ENCODE results near the gene MYT1. TPM values are rescaled to one million over a fixed set of nuclear protein-coding genes. Genes with fewer than 3 reads are reported as not detected.
"Not testable (repeated sequence)": the region's sequence is repeated elsewhere in the genome, so short reads cannot be mapped to it uniquely, and the experiment has no call there.

MYT1 gene
- not detected for total RNA-seq

GRCh38 chr20:64164123-64164836, at the start of gene MYT1:
MYT1 (plus strand) TSS chr20:64164452; CDS start chr20:64198862, 34,410 bp downstream.
- Histone ChIP-seq H3K9ac (ENCODE audit: low read depth in 1 of 3, low read length in 3 of 3) (no peak within 1 kb of the TSS), H3K27ac (ENCODE audit: low read depth, low read length) (no peak within 1 kb of the TSS), H3K27me3 (ENCODE audit: control insufficient read depth in 3 of 3, insufficient read depth in 3 of 3, low read length in 3 of 3) (peaks cover 76 to 88% (median 88%) of the 10 kb centered on the region in 3 donors), H3K4me1 (ENCODE audit: control insufficient read depth in 3 of 3, insufficient read depth in 3 of 3, low read length in 3 of 3) (no peaks in the 10 kb centered on the region), H3K9me3 (ENCODE audit: control insufficient read depth in 3 of 3, low read length in 3 of 3) (no peaks in the 10 kb centered on the region), H3K4me3 (ENCODE audit: low read length in 3 of 3) (no peak within 1 kb of the TSS), H3K36me3 (ENCODE audit: control insufficient read depth in 3 of 3, insufficient read depth in 3 of 3, low read length in 3 of 3) (no peaks in the 10 kb centered on the region)

- Histone ChIP-seq H3K27ac (ENCODE audit: low read depth, low read length) (no peak overlapping the region), H3K9me3 (ENCODE audit: control insufficient read depth in 3 of 3, low read length in 3 of 3) (no peaks in the 10 kb centered on the region), H3K9ac (ENCODE audit: low read depth in 1 of 3, low read length in 3 of 3) (no peak overlapping the region), H3K36me3 (ENCODE audit: control insufficient read depth in 3 of 3, insufficient read depth in 3 of 3, low read length in 3 of 3) (no peaks in the 10 kb centered on the region), H3K4me1 (ENCODE audit: control insufficient read depth in 3 of 3, insufficient read depth in 3 of 3, low read length in 3 of 3) (peaks cover 0 to 4% (median 3%) of the 10 kb centered on the region in 3 donors), H3K27me3 (ENCODE audit: control insufficient read depth in 3 of 3, insufficient read depth in 3 of 3, low read length in 3 of 3) (peaks cover 3 to 13% (median 10%) of the 10 kb centered on the region in 3 donors), H3K4me3 (ENCODE audit: low read length in 3 of 3) (no peak overlapping the region)
Measured at GRCh38 chr20:64115171-64115911, 48.9 kb upstream of the MYT1 start.

- Histone ChIP-seq H3K27me3 (ENCODE audit: control insufficient read depth in 3 of 3, insufficient read depth in 3 of 3, low read length in 3 of 3) (peaks cover 5 to 15% (median 12%) of the 10 kb centered on the region in 3 donors), H3K4me3 (ENCODE audit: low read length in 3 of 3) (no peak overlapping the region), H3K27ac (ENCODE audit: low read depth, low read length) (no peak overlapping the region), H3K4me1 (ENCODE audit: control insufficient read depth in 3 of 3, insufficient read depth in 3 of 3, low read length in 3 of 3) (peaks cover 0 to 5% (median 4%) of the 10 kb centered on the region in 3 donors), H3K9ac (ENCODE audit: low read depth in 1 of 3, low read length in 3 of 3) (no peak overlapping the region), H3K36me3 (ENCODE audit: control insufficient read depth in 3 of 3, insufficient read depth in 3 of 3, low read length in 3 of 3) (no peaks in the 10 kb centered on the region), H3K9me3 (ENCODE audit: control insufficient read depth in 3 of 3, low read length in 3 of 3) (no peaks in the 10 kb centered on the region)
Measured at GRCh38 chr20:64116016-64116415, 48.2 kb upstream of the MYT1 start.

DNA sequence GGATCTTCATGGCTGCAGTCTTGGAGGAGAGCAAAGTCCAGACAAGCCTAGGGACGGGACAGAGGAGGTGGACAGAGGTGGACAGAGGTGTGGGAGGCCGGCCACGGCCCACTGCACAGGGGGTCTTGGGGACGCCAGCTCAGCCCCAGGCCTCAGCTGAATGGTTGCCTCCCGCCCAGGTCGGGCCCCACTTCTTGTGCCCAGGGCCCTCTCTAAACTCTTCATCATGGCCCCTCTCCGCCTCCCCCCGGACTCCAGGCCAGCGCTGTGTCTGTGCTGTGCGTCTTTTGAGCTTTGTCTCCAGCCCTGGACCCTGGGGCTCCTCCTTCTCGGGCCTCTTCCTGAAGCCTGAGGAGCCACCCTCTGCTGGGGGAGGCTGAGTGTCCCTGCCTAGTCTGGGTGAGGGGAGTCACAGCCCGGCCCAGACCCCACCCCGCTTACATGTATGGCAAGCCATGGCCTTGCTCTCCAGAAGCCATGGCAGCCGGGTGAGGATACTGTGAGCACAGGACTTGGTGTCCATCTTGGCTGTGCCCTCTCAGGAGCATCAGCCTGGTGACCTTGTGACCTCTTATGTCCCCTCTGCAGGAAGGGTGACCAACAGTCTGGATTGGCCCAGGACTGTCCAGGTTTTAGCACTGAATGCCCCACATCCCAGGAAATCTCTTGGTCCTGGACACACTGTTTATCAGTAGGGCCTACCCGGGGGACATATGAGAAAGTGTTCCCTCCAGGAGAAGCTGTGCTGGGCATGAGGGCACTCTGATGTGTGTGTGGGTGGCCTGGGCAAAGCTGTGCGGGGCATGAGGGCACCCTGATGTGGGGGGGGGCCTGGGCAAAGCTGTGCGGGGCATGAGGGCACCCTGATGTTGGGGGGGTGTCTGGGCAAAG, 47.5 kb upstream of the MYT1 start:
- Histone ChIP-seq H3K4me3 (ENCODE audit: low read length in 3 of 3) (no peak overlapping the region), H3K27me3 (ENCODE audit: control insufficient read depth in 3 of 3, insufficient read depth in 3 of 3, low read length in 3 of 3) (peaks cover 5 to 20% (median 15%) of the 10 kb centered on the region in 3 donors), H3K27ac (ENCODE audit: low read depth, low read length) (no peak overlapping the region)

DNA sequence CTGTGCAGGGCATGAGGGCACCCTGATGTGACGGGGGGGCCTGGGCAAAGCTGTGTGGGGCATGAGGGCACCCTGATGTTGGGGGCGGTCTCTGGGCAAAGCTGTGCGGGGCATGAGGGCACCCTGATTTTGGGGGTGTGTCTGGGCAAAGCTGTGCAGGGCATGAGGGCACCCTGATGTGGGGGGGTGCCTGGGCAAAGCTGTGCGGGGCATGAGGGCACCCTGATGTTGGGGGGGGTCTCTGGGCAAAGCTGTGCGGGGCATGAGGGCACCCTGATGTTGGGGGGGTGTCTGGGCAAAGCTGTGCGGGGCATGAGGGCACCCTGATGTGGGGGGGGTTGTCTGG, 46.8 kb upstream of the MYT1 start:
- not testable (repeated sequence) for H3K4me1 ChIP-seq (ENCODE audit: control insufficient read depth in 3 of 3, insufficient read depth in 3 of 3, low read length in 3 of 3); H3K27ac ChIP-seq (ENCODE audit: low read depth, low read length); H3K36me3 ChIP-seq (ENCODE audit: control insufficient read depth in 3 of 3, insufficient read depth in 3 of 3, low read length in 3 of 3); H3K9me3 ChIP-seq (ENCODE audit: control insufficient read depth in 3 of 3, low read length in 3 of 3); H3K9ac ChIP-seq (ENCODE audit: low read depth in 1 of 3, low read length in 3 of 3); H3K4me3 ChIP-seq (ENCODE audit: low read length in 3 of 3)
- peaks cover 5 to 23% (median 15%) of the 10 kb centered on the region in 3 donors for H3K27me3 ChIP-seq (ENCODE audit: control insufficient read depth in 3 of 3, insufficient read depth in 3 of 3, low read length in 3 of 3)

More for the DNA sequence above, 47.5 kb upstream of the MYT1 start:
- Histone ChIP-seq H3K4me1 (ENCODE audit: control insufficient read depth in 3 of 3, insufficient read depth in 3 of 3, low read length in 3 of 3) (peaks cover 0 to 5% (median 4%) of the 10 kb centered on the region in 3 donors), H3K36me3 (ENCODE audit: control insufficient read depth in 3 of 3, insufficient read depth in 3 of 3, low read length in 3 of 3) (no peaks in the 10 kb centered on the region), H3K9ac (ENCODE audit: low read depth in 1 of 3, low read length in 3 of 3) (no peak overlapping the region), H3K9me3 (ENCODE audit: control insufficient read depth in 3 of 3, low read length in 3 of 3) (no peaks in the 10 kb centered on the region)

DNA sequence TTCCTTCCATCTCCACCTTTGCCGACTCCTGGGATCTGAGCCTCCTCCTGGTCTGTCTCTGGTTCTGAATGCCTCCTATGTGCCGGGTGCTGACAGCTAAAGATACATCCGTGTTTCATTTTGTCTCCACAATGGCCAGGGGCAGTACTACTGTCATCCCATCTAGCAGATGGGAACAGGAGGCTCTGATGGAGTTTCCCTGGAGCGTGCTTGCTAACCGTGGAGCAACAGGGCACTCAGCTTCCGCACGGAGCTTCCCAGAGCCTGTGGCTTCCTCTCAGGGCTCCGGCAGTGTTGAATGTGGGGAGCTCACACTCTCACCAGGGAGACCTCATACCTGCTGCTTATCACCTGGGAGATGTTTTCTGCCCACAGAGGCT, 45.0 kb upstream of the MYT1 start:
- Histone ChIP-seq H3K9me3 (ENCODE audit: control insufficient read depth in 3 of 3, low read length in 3 of 3) (no peaks in the 10 kb centered on the region), H3K4me3 (ENCODE audit: low read length in 3 of 3) (no peak overlapping the region), H3K27me3 (ENCODE audit: control insufficient read depth in 3 of 3, insufficient read depth in 3 of 3, low read length in 3 of 3) (peaks cover 5 to 23% (median 15%) of the 10 kb centered on the region in 3 donors), H3K36me3 (ENCODE audit: control insufficient read depth in 3 of 3, insufficient read depth in 3 of 3, low read length in 3 of 3) (no peaks in the 10 kb centered on the region), H3K4me1 (ENCODE audit: control insufficient read depth in 3 of 3, insufficient read depth in 3 of 3, low read length in 3 of 3) (peaks cover 0 to 5% (median 4%) of the 10 kb centered on the region in 3 donors), H3K9ac (ENCODE audit: low read depth in 1 of 3, low read length in 3 of 3) (no peak overlapping the region), H3K27ac (ENCODE audit: low read depth, low read length) (no peak overlapping the region)

DNA sequence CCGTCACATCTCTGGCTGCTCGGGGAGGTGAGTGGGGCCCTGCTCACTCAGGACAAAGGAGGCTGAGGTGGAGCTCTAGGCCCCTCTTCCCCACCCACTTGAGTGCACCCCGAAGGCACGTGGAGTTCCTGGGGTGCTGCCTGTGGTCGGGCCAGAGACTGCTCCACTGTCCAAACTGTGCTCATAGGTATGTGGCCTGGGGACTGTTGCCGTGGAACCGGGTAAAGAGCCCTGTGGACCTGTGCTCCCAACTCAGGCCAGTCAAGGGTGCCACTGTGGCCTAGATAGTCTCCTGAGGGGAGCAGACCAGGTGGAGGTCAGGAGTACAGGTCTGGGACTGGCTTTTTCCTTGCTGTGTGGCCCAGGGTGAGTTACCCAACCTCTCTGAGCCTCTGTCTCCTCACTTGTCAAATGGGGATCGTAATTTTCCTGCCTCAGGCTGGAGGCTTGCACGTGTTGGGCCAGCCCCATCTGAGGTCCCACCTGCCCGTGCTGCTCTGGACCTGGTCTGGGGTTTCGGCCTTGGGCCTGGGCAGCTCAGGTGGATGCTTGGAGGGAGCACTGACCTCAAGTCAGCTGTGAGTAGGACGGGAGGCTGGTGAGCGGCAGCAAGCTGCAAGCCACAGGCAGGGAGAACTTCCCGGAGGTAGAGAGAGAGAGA, 44.4 kb upstream of the MYT1 start:
- Histone ChIP-seq H3K36me3 (ENCODE audit: control insufficient read depth in 3 of 3, insufficient read depth in 3 of 3, low read length in 3 of 3) (no peaks in the 10 kb centered on the region), H3K4me3 (ENCODE audit: low read length in 3 of 3) (peak overlapping the region in 1 of 3 donors; percentile 43), H3K9me3 (ENCODE audit: control insufficient read depth in 3 of 3, low read length in 3 of 3) (no peaks in the 10 kb centered on the region), H3K4me1 (ENCODE audit: control insufficient read depth in 3 of 3, insufficient read depth in 3 of 3, low read length in 3 of 3) (peaks cover 0 to 5% (median 4%) of the 10 kb centered on the region in 3 donors), H3K27ac (ENCODE audit: low read depth, low read length) (no peak overlapping the region), H3K27me3 (ENCODE audit: control insufficient read depth in 3 of 3, insufficient read depth in 3 of 3, low read length in 3 of 3) (peaks cover 5 to 23% (median 15%) of the 10 kb centered on the region in 3 donors), H3K9ac (ENCODE audit: low read depth in 1 of 3, low read length in 3 of 3) (no peak overlapping the region)

DNA sequence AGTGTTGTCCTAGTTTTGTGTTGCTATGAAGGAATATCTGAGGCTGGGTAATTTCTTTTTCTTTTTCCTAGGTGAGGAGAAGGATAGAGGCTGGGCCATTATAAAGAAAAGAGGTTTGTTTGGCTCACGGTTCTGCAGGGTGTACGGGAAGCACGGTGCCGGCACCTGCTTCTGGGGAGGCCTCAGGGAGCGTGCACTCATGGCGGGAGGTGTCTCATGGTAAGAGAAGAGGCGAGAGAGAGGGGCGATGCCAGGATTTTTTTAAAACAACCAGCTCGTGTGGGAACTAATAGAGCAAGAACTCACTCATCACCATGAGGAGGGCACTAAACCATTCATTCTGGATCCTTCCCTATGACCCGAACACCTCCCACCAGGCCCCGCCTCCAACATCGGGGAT, 42.7 kb upstream of the MYT1 start:
- Histone ChIP-seq H3K36me3 (ENCODE audit: control insufficient read depth in 3 of 3, insufficient read depth in 3 of 3, low read length in 3 of 3) (no peaks in the 10 kb centered on the region), H3K9ac (ENCODE audit: low read depth in 1 of 3, low read length in 3 of 3) (no peak overlapping the region), H3K27ac (ENCODE audit: low read depth, low read length) (no peak overlapping the region), H3K27me3 (ENCODE audit: control insufficient read depth in 3 of 3, insufficient read depth in 3 of 3, low read length in 3 of 3) (peaks cover 3 to 18% (median 8%) of the 10 kb centered on the region in 3 donors), H3K4me3 (ENCODE audit: low read length in 3 of 3) (no peak overlapping the region), H3K4me1 (ENCODE audit: control insufficient read depth in 3 of 3, insufficient read depth in 3 of 3, low read length in 3 of 3) (peaks cover 0 to 5% (median 4%) of the 10 kb centered on the region in 3 donors), H3K9me3 (ENCODE audit: control insufficient read depth in 3 of 3, low read length in 3 of 3) (no peaks in the 10 kb centered on the region)

- H3K9ac ChIP-seq (ENCODE audit: low read depth in 1 of 3, low read length in 3 of 3); H3K36me3 ChIP-seq (ENCODE audit: control insufficient read depth in 3 of 3, insufficient read depth in 3 of 3, low read length in 3 of 3); H3K27ac ChIP-seq (ENCODE audit: low read depth, low read length); H3K4me3 ChIP-seq (ENCODE audit: low read length in 3 of 3); H3K4me1 ChIP-seq (ENCODE audit: control insufficient read depth in 3 of 3, insufficient read depth in 3 of 3, low read length in 3 of 3); H3K9me3 ChIP-seq (ENCODE audit: control insufficient read depth in 3 of 3, low read length in 3 of 3): not testable (repeated sequence)
- H3K27me3 ChIP-seq (ENCODE audit: control insufficient read depth in 3 of 3, insufficient read depth in 3 of 3, low read length in 3 of 3) = peaks cover 3 to 18% (median 5%) of the 10 kb centered on the region in 3 donors
Measured at GRCh38 chr20:64122927-64123326, 41.3 kb upstream of the MYT1 start.
